ENCODE data around the gene RSAD1.

The RSAD1 gene

DNA sequence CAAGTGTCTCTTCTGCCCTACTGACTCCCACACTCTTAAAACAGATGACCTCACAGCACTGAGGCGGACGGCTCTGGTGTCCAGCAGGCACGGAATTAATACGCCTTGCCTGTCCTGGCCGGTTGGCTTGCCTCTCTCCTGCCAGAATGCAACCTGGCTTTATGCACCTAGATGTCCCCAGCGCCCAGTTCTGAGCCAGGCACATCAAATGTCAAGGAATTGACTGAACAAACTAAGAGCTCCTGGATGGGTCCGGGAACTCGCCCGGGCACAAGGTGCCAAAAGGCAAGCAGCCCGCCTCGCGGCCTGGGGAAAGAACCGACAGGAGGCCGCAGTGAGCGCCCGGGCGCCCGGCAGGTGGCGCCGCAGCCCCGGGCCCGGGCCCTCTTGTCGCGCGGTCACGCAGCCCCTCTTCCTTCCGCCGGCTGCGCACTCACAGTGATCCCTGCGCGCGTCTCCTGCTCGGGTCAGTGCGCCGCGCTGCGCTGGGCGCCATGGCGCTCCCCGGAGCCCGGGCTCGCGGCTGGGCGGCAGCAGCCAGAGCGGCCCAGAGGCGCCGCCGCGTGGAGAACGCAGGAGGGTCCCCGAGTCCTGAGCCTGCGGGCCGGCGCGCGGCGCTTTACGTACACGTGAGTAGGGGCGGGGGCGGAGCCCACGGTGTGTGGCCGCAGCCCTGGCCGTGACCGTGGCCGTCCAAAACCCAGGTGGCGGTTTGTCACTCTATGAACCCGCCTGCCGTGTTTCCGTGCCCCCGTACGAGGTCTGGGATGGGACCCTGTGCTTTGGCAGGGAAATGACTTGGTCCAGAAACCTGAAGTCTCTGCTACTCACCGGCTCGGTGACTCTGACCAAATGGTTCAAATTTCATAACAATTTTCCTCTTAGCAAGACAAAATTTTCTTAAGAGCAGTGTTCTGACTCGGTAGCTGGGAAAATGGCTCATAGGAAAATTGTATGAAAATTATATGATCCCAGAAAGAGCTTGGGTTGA lies at the start of gene RSAD1:
Gene RSAD1, plus strand, starts transcription at position 470 of the 991 bp plus-strand sequence. Its CDS starts 25 bp downstream, at position 495.
- DNase-seq (ENCODE audit: low read depth): peak; percentile 72

DNA sequence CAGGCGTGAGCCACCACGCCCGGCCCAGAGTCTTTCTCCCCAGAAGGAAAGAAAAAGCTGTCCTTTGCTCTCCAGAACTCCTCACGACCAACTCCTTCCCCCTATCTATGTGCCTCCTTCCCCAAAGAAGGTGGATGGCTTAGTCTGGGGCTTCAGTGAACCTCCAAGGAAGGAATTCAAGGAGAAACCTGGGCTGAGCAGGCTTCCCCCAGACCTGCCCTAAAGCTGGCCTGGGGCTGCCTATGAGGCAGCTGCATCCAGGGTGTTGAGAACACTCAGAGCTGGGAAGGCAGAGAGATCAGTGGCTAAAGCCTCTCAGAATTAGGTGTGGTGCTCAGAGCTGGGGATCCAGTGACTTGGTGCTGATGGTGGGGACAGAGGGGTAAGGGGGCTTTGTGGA lies 48.9 kb upstream of the RSAD1 start:
- no peak for DNase-seq (ENCODE audit: low read depth)

DNA sequence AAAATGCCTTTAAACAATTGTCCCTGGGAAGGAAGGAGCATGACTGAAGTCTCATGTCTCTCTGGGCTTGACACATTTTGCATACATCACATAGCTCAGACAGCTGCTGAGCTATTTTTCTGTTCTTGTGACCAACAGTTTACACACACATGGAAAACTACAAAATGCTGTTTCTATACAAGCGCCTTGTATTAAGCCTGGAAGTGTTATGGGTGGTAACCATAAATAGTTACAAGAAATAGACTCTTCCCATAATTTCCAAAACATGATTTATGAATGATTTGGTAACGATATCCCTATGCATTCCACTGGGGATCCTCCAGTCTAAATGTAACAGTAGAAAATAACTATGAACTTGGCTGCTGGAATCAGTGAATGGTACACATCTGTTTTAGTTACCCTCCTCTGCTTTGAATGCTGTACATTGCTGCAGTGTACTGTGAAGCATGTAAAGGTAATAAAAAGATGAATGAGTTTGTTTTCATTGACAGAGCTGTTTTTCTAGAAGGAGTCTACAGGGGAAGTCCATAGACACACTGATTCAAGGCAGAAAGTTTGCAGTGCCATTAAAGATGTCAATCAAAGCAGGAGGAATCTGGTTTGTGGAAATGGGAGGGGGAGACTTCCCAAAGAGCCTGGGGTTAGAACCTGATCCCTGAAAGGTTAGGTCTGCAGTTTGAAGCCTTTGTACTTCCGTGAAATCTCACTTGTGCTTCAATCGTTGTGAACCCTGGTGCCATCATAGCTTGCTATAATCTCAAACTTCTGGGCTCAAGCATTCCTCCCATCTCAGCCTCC lies 47.6 kb upstream of the RSAD1 start:
- no peak for DNase-seq (ENCODE audit: low read depth)

DNA sequence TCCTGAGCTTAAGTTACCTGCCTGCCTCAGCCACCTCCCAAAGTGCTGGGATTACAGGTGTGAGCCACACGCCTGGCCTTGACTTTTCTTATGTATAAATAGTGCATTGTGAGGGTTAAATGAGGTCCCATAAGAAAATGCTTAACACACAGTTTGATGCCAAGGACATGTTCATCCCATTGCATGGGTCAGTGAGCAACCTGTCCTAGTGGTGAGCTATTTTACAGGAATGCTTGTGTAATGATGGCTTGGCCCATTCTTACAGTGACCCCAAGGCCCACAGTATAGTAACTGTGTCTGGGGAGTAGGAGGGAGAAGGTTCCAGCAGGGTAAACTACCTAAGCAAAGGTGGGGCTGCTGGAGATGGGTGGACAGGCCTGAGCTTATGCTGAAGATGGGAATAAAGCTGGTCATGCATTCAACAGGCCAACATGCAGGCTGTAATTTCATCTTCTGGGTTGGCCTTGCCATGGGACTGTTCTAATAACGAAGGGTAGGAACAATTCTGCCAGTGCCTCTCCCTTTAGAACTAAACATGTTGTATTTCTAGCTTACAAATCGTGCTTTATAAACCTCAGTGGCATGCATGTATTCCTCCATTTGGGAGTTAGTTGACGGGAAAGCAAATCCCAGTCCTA lies 46.4 kb upstream of the RSAD1 start:
- no peak for DNase-seq (ENCODE audit: low read depth)

DNA sequence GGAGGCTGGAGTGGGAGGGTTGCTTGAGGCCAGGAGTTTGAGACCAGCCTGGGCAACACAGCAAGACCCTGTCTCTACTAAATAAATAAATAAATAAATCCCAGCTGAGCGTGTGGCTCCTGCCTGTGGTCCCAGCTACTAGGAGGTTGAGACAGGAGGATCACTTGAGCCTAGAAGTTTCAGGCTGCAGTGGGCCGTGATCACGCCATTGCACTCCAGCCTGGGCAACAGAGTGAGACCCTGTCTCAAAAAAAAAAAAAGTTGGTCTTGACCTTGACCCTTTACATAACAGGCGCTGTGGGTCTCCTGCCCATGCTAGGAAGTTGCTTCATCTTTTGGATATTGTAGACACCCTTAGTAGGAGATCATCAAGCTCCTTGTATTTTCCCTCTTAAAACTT lies 41.3 kb upstream of the RSAD1 start:
- DNase-seq (ENCODE audit: low read depth): no peak

DNA sequence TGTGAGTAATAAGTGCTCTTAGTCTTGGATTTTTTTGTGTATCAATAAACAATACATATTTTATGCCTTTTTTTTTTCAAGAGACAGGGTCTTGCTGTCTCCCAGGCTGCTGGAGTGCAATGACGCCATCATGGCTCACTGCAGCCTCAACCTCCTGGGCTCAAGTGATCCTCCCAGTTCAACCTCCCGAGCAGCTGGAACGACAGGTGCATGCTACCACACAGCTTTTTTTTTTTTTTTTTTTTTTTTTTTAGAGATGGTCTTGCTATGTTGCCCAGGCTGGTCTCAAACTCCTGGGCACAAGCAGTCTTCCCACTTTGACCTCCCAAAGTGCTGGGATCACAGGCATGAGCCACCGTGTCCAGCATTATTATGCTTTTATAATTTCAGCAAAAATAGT lies 39.7 kb upstream of the RSAD1 start:
- no peak for DNase-seq (ENCODE audit: low read depth)

DNA sequence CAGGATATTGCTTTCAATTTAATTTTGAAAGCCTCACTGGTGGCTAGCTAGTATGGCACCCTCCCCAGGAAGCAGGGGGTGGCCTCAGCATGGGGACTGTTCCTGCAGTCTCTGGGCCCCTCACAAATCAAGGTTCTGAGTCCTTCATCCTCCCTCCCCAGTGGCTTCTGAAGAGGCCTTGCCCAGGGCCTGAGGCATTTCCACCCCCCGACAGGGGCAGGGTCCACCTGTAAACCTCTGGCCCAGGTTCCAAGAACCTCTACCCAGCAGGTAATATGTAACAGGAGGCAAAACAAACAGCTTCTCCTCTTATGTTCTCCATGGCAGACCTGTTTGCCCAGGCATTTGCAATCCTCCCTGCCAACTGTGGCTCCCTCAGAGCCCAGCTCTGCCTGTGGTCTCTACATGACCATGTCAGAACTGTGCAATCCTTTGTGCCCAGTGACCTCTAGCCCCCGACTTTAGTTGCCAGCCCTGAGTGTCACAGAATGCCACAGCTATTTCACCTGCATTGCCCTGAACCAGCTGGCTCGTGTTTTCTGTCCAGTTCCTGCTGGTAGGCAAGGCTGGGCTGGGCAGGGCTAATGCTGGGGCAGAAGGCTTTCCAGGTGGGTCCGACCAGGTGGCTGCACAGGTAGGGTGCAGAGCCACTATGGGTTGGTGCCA lies 38.4 kb upstream of the RSAD1 start:
- no peak for DNase-seq (ENCODE audit: low read depth)

DNA sequence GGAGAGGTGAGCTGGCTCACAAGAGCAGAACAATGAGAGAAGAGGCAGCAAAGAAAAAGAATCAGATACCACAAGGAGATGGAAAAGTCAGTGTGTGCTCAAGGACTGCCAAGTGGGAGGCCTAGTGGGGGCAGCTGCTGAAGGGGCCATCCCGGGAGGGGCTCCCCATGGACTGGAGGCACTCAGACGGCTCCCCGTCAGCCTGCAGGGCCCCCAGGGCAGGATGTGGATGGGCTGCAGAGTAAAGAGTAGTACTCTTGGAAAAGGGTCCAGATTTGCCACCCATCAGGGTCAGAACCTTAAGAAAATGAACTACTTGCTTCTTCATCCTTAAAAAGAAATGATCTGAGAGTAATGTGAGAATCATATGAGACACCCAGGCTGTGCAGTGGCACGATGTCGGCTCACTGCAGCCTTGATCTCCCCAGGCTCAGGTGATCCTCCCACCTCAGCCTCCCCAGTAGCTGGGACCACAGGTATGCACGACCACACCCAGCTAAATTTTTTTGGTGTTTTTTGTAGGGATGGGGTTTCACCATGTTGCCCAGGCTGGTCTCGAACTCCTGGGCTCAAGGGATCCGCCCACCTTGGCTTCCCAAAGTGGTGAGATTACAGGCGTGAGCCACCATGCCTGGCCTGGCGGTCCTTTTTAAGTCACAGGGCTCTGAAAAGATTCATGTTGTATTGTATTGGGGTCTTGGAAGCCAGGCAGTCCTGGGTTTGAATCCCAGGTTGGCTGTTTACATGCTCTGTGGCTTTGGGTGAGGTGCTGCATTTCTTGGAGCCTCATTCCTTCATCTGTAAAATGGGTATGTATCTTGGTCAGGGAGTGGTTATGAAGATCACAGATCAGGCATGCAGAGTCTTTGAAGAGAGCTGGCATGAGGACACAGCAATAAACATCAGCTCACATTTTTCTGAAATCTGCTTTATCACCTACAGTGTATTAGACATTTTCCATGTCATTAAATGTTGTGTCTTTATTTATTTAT lies 37.5 kb upstream of the RSAD1 start:
- no peak for DNase-seq (ENCODE audit: low read depth)

DNA sequence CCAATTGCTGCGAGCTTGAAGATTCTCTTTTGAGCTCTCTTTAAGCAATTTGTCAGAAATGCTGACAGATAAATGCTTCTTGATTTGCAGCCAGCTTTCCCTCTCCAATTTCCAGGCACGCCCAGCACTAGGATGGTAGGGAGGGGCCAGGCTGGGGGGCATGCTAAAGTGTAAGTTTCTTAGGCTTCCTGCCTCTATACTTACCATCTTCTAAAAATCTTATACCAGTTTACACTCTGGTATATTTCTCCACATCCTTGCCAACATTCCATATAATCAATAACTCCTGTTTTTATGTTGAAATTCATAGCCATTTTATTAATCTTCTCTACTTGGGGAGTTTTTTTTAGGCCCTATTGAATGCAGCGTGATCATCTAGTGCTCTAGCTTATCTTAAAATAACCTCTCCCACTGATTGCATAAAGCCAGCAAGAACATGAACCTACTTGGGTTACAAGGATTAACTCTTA lies 35.1 kb upstream of the RSAD1 start:
- no peak for DNase-seq (ENCODE audit: low read depth)

DNA sequence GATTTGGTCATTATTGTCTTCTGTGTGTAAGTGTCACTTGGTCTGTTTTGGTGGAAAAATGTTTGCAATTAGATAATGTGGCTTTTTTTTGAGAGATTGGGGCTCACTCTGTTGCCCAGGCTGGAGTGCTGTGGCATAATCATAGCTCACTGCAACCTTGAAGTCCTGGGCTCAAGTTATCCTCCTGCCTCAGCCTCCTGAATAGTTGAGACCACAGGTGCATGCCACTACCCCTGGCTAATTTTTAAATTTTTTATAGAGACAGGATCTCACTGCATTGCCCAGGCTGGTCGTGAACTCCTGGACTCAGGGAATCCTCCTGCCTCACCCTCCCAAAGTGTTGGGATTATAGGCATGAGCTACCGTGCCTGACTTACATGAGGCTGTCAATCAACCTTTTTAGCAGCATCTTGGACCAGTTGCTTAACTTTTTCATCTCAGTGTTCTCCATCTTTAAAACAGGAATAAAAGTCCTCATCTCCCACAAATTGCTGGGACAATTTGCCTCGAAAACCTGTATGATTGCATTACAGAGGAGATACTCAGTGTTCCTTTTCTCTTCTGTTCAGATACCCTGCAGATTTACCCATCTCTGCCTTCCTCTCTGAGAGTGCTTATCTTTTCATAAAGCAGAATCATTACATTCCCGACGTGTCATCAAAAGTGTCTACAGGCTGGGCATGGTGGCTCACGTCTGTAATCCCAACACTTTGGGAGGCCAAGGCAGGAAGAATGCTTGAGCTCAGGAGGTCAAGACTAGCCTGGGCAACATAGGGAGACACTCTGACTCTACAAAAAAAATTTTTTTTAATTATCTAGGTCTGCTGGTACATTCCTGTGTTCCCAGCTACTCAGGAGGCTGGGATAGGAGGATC lies 33.6 kb upstream of the RSAD1 start:
- DNase-seq (ENCODE audit: low read depth): no peak

DNA sequence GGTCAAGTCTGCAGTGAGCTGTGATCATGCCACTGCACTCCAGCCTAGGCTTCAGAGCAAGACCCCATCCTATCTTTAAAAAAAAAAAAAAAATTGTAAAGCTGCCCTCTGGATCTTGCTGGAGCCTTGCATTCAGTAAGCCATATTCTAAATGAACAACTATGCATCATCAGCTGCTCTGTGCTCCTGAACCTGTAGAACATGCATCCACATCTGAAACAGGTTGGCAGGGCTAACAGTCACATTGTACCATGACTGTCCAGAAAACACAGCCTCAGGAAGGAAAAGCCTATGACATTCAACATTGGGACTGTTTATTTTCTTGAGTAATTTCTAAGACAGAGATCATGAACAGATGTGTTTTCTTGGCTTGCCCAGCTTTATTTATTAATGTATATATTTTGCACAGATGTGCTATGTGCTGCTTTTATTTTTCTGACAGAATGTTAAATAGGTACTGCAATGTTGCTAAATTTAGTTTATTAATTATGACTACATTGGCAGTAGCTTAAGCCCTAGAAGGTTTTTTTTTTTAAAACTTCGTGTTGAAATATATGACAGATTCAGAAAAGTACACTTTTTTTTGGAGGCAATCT lies 32.8 kb upstream of the RSAD1 start:
- no peak for DNase-seq (ENCODE audit: low read depth)

DNA sequence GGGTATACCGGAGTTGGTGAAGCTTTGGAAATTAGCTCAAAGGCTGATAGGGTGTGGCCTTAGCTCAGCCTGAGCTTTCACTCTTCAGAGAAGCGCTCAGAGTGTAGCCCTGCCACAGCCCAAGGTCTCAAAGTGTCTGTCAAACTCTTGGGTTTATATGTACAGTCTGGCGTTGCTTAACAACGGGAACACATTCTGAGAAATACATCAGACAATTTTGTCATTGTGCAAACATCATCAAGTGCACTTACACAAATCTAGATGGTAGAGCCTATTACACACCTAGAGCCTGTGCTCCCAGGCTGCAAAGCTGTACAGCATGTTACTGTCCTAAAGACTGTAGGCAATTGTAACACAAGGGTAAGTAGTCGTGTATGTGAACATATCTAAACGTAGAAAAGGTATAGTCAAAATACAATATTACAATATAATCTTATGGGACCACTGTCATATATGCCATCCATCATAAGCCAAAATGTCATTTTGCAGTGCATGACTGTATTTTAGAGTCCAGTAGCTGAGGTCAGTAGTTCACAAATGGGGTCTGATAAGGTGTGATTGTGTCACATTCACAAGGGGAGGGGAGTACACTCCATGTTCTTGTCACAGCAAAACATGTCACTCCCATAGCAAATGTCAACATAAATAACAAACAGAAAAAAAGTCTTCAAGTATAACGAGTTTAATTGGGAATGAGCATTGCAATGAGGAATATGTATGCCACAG lies 30.6 kb upstream of the RSAD1 start:
- no peak for DNase-seq (ENCODE audit: low read depth)

DNA sequence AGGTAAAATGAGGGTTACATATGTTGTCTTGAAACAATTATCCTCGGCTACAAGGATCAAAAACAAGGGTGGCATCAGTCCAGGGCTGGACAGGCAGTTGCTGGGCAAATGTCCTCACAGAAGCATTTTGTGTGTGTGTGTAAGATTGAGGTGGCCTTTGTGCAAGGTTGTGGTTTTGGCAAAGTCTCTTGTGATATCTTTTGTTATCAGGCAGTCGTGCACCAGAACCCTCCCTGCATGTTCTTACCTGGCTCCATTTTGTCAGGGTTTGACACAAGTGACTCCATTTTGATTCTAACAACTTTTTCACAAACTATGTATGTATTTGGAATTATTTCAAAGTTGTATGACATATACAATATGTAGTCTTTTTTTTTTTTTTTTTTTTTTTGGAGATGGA lies 30.0 kb upstream of the RSAD1 start:
- no peak for DNase-seq (ENCODE audit: low read depth)

DNA sequence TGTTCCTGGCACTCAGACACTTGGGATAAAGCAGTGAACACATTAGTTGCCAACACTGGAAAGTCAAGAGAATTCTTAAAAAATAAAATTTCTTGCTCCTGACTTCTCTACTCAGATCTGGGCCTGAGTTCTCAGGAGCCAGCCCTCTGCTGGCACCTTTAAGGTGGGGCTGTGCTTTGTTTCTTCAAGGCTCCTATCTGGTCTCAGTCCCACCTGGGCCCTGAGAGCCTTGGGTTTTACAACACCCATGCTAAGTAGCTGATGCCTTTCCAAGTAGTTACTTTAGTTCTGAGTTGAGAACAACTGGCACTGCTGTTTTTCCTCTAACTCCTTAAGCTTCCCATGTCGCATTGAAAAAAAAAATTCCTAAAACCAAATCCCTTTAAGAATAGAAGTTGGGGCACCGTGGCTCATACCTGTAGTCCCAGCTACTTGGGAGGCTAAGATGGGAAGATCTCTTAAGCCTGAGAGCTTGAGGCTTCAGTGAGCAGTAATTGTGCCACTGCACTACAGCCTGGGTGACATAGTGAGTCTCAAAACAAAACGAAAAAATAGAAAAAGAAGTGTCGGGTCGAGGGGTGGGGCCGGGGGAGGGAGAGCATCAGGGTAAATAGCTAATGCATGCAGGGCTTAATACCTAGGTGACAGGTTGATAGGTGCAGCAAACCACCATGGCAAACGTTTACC lies 26.6 kb upstream of the RSAD1 start:
- DNase-seq (ENCODE audit: low read depth): no peak

DNA sequence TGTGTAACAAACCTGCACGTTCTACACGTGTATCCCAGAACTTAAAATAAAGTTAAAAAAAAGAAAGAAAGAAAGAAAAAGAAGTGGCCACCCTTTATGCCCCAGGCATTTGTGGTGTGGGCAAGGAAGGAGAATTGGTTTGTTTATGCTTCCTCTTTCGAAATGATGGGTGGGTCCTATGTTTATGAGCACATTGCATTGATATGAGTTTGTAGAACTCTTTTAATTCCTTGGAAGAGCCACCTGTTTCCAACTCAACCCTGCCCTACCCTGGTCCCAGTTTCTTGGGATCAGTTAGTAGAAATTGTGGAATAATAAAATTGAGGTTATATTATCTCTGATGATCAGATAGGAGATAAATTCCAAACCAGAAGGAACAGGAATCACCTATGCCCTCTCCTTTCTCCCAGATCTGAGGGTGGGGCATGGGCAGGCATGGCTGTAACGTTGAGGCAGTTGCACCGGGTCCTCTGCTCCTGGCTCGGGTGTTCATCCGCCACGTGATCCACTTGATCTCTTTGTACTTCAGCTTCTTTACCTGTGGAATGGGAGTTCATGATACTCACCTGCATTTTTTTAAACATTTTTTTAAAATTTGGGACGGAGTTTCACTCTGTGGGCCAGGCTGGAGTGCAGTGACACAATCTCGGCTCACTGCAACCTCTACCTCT lies 25.9 kb upstream of the RSAD1 start:
- DNase-seq (ENCODE audit: low read depth): no peak

DNA sequence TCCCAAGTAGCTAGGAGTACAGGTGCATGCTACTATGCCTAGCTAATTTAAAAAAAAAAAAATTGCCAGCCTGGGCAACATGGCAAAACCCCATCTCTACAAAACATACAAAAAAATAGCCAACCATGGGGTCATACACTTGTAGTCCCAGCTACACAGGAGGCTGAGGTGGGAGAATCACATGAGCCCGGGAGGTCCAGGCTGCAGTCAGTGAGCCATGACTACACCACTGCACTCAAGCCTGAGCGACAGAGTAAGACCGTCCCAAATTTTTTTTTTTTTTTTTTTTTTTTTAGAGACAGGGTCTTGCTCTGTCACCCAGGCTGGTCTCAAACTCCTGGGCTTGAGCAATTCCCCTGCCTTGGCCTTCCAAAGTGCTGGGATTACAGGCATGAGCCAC lies 24.8 kb upstream of the RSAD1 start:
- DNase-seq (ENCODE audit: low read depth): no peak

DNA sequence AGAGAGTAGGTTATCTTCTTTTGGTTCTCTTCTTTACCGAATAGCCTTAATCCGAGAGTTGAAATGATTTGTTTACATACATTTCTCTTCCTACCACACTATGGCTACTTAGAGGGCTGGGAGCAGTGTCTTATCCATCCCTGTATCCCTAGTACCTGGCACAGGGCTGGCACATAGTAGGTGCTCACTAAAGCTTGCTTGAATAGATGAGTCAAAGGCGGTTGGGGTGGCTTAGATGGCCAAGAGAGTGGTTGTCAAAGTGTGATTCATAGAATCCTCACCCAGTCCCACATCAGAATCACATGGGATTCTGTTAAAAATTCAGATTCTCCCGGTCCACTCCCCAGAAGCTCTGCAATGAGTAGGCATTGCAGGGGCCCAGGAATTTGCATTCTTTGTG lies 21.0 kb upstream of the RSAD1 start:
- DNase-seq (ENCODE audit: low read depth): no peak
